Endodermal cell (in vitro differentiated cells): ENCODE data around the gene MAML2. TPM values are rescaled to one million over a fixed set of nuclear protein-coding genes. Genes with fewer than 3 reads are reported as not detected.

Experiments
- DNase-seq: peaks from one replicate; pipeline ENCODE4 v3.0.0-alpha.2; 2017
- H3K27ac ChIP-seq: 2 replicates; pipeline ENCODE4 v1.5.1; 2013; ENCODE audit warnings: mild to moderate bottlenecking, low read depth, low read length, moderate library complexity
- H3K27me3 ChIP-seq: 2 replicates; pipeline ENCODE4 v1.6.1; 2013; ENCODE audit warnings: mild to moderate bottlenecking, low read length, moderate library complexity; ENCODE audit not compliant: insufficient read depth, control insufficient read depth, poor library complexity, severe bottlenecking
- H3K36me3 ChIP-seq: 2 replicates; pipeline ENCODE4 v1.7.0; 2013; ENCODE audit warnings: mild to moderate bottlenecking, low read length, moderate library complexity; ENCODE audit not compliant: control insufficient read depth, insufficient read depth
- H3K4me1 ChIP-seq: one replicate; pipeline ENCODE4 v1.7.0; 2013; ENCODE audit warnings: low read length; ENCODE audit not compliant: control insufficient read depth, insufficient read depth
- H3K4me3 ChIP-seq: 2 replicates; pipeline ENCODE4 v1.5.1; 2013; ENCODE audit warnings: mild to moderate bottlenecking, low read length, moderate library complexity
- H3K9ac ChIP-seq: 2 replicates; pipeline ENCODE4 v1.6.1; 2013; ENCODE audit warnings: mild to moderate bottlenecking, low read length, moderate library complexity; ENCODE audit not compliant: poor library complexity, severe bottlenecking; ENCODE audit errors: extremely low read depth
- H3K9me3 ChIP-seq: 2 replicates; pipeline ENCODE4 v1.6.1; 2013; ENCODE audit warnings: mild to moderate bottlenecking, low read length, moderate library complexity; ENCODE audit not compliant: control insufficient read depth
- H3K27ac Mint-ChIP-seq: 2 replicates; pipeline ENCODE4 v1.8.0; 2020; ENCODE audit warnings: mixed read lengths
- H3K27me3 Mint-ChIP-seq: 2 replicates; pipeline ENCODE4 v1.8.0; 2021; ENCODE audit warnings: mild to moderate bottlenecking, mixed read lengths; ENCODE audit not compliant: insufficient read depth
- H3K36me3 Mint-ChIP-seq: 2 replicates; pipeline ENCODE4 v1.8.0; 2020; ENCODE audit warnings: low read depth, mixed read lengths
- H3K4me1 Mint-ChIP-seq: 2 replicates; pipeline ENCODE4 v1.8.0; 2020; ENCODE audit warnings: mixed read lengths
- H3K4me3 Mint-ChIP-seq: 2 replicates; pipeline ENCODE4 v1.8.0; 2020; ENCODE audit warnings: mild to moderate bottlenecking, moderate library complexity, mixed read lengths
- H3K9me3 Mint-ChIP-seq: 2 replicates; pipeline ENCODE4 v1.8.0; 2020; ENCODE audit warnings: mild to moderate bottlenecking, mixed read lengths
- WGBS, 2 experiments: methylation state at CpG; one replicate each; pipeline versions ENCODE4 v1.1.5 to v1.1.7; 2013; ENCODE audit warnings: missing lambda C conversion rate in 2 of 2, mixed read lengths in 1 of 2; ENCODE audit not compliant: insufficient coverage in 1 of 2, insufficient read length in 1 of 2; 5-methylcytosine and 5-hydroxymethylcytosine counted together
- total RNA-seq, 2 donors: library from RNA; stranded (reverse); fragmentation: NEBNext Ultra II Directional in 1 of 2; extraction: Animal tissue kit (Norgen Biotek cat#: 25700) in 1 of 2; gene quantifications; 2 replicates in 1 of 2; 3 replicates in 1 of 2; pipeline ENCODE4 v1.2.1, GENCODE V29; 2021
- TF ChIP-seq, protein P1 (sequence below): fragments of 200-600 bp; sonication (generic); conservative IDR thresholded peaks from 2 replicates; pipeline ENCODE4 v1.5.0; 2021; ENCODE audit warnings: antibody characterized with exemption, mild to moderate bottlenecking

MAML2 gene
- total RNA-seq, 2 donors from 2014 or later: 6.6 to 8.0 TPM

GRCh38 chr11:96016978-96017502 lies 326.0 kb downstream of the MAML2 start:
- Histone ChIP-seq H3K27ac (no peak overlapping the region), H3K9me3 (no peaks in the 10 kb centered on the region), H3K36me3 (no peaks in the 10 kb centered on the region), H3K4me1 (peaks cover 3% of the 10 kb centered on the region), H3K9ac (no peak overlapping the region), H3K4me3 (no peak overlapping the region), H3K27me3 (no peaks in the 10 kb centered on the region)
- no peaks in the 10 kb centered on the region for H3K27me3 Mint-ChIP-seq
- H3K4me3 Mint-ChIP-seq: no peak overlapping the region
- peaks cover 31% of the 10 kb centered on the region for H3K4me1 Mint-ChIP-seq
- DNase-seq: no peak
- no peak overlapping the region for H3K27ac Mint-ChIP-seq
- TF ChIP-seq, protein P1, sequence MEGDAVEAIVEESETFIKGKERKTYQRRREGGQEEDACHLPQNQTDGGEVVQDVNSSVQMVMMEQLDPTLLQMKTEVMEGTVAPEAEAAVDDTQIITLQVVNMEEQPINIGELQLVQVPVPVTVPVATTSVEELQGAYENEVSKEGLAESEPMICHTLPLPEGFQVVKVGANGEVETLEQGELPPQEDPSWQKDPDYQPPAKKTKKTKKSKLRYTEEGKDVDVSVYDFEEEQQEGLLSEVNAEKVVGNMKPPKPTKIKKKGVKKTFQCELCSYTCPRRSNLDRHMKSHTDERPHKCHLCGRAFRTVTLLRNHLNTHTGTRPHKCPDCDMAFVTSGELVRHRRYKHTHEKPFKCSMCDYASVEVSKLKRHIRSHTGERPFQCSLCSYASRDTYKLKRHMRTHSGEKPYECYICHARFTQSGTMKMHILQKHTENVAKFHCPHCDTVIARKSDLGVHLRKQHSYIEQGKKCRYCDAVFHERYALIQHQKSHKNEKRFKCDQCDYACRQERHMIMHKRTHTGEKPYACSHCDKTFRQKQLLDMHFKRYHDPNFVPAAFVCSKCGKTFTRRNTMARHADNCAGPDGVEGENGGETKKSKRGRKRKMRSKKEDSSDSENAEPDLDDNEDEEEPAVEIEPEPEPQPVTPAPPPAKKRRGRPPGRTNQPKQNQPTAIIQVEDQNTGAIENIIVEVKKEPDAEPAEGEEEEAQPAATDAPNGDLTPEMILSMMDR: no peak
- no peaks in the 10 kb centered on the region for H3K9me3 Mint-ChIP-seq
- WGBS, 2 experiments: 88 to 100% methylated on average over 1 of the region's 1 CpG
- no peaks in the 10 kb centered on the region for H3K36me3 Mint-ChIP-seq

DNA sequence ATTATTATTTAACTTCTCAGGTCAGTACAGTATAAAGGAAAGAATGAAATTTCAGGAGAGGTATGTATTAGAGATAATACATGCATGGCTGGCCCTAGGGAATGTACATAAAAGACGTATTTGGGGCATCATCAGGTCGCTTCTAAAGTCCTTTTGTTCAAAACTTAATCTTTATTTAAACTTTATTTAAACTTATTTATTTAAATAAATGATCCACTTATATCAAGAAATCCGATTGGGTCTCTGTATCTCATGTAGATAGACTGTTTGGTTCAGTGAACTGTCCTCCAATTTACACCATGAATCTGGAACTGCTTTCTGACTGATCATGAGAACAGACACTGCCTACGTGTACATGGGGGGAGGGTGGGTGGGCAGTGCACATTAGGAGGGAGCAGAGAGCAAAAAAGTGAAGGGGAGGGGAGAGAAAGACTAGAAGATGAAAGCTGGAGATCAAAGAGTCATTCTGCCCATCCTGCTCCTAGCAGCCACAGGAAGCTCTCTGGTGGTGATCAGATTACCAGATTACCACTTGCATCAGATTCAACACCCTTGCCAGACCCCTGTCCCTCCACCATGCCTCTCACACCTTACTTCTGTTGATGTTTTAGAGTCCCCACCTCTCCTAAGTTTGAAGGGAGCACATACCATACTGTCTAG lies 327.0 kb downstream of the MAML2 start:
- Histone ChIP-seq H3K27ac (no peak overlapping the region), H3K4me1 (no peaks in the 10 kb centered on the region), H3K9me3 (no peaks in the 10 kb centered on the region), H3K4me3 (no peak overlapping the region), H3K9ac (no peak overlapping the region), H3K27me3 (no peaks in the 10 kb centered on the region), H3K36me3 (no peaks in the 10 kb centered on the region)
- TF ChIP-seq, protein P1: no peak
- Mint-ChIP-seq H3K27me3 (no peaks in the 10 kb centered on the region), H3K36me3 (no peaks in the 10 kb centered on the region), H3K9me3 (no peaks in the 10 kb centered on the region), H3K27ac (no peak overlapping the region), H3K4me1 (peaks cover 32% of the 10 kb centered on the region), H3K4me3 (no peak overlapping the region)
- DNase-seq: peak; percentile 60
- 20 to 76% methylated on average over 1 to 4 of the region's 4 CpGs for WGBS, 2 experiments

- WGBS, 2 experiments: 20 to 66% methylated on average over 2 of the region's 3 CpGs
- TF ChIP-seq, protein P1: no peak
- Mint-ChIP-seq H3K27ac (peak overlapping the region; percentile 31), H3K4me3 (no peak overlapping the region), H3K9me3 (no peaks in the 10 kb centered on the region), H3K27me3 (no peaks in the 10 kb centered on the region), H3K36me3 (no peaks in the 10 kb centered on the region), H3K4me1 (peaks cover 26% of the 10 kb centered on the region)
- Histone ChIP-seq H3K4me1 (no peaks in the 10 kb centered on the region), H3K9me3 (no peaks in the 10 kb centered on the region), H3K9ac (no peak overlapping the region), H3K27me3 (no peaks in the 10 kb centered on the region), H3K36me3 (no peaks in the 10 kb centered on the region), H3K4me3 (no peak overlapping the region), H3K27ac (peak overlapping the region; percentile 92)
- DNase-seq: no peak
These were observed 328.8 kb downstream of the MAML2 start for GRCh38 chr11:96014217-96014616.
